ENCODE data around the gene BMPR2. TPM values are rescaled to one million over a fixed set of nuclear protein-coding genes. Genes with fewer than 3 reads are reported as not detected.
A peak's percentile ranks its signal among the peaks of the same experiment; 100 is the strongest.

The BMPR2 gene
- total and polyA plus RNA-seq, 2 of the 4 experiments (the other 2 are of a cell fraction), result 17.0 to 30.1 TPM

DNA sequence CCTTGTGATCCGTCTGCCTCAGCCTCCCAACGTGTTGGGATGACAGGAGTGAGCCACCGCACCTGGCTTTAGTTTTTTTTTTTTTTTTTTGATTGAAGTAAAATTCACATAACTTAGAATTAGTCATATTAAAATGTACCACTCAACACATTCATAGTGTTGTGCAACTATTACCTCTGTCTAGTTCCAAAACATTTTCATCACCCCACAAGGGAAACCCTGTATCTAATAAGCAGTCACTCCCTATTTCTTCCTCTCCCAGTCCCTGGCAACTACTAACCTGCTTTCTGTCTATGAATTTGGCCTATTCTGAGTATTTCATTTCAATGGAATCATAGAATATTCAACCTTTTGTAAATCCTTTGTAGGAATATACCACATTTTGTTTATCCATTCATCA lies 134.8 kb downstream of the BMPR2 start:
- H3K27me3 ChIP-seq (ENCODE audit: control insufficient read depth, insufficient read depth, low read length), result no peaks in the 10 kb centered on the region
- no peak overlapping the region for H4K91ac ChIP-seq (ENCODE audit: insufficient read depth, low read depth, low read length)
- no peak for ATAC-seq (ENCODE audit: low read depth)
- no peak overlapping the region for H3K56ac ChIP-seq (ENCODE audit: extremely low read depth, insufficient read depth, low read length)
- H2BK120ac ChIP-seq (ENCODE audit: low read depth, low read length), result no peak overlapping the region
- no peak overlapping the region for H2AFZ ChIP-seq (replicated peaks; ENCODE audit: low read length, poor library complexity)
- no peak overlapping the region for H2AK5ac ChIP-seq (ENCODE audit: low read depth, low read length)
- peaks cover 17 to 28% of the 10 kb centered on the region in 2 experiments for H3K79me1 ChIP-seq (ENCODE audit: low read depth in 1 of 2, low read length in 2 of 2)
- ChIA-PET CTCF (interaction anchor here (0.6 kb wide), 1 partner anchor 1086 kb away, joined by 6 read pairs; no protein-coding TSS in a partner anchor), POLR2A (ENCODE audit: unreplicated experiment) (no interaction called here)
- H3K36me3 ChIP-seq (ENCODE audit: control insufficient read depth, insufficient read depth, low read length), result peaks cover 5% of the 10 kb centered on the region; the same call in 1 of the 2 replicates
- BruUV-seq (replicated peaks), result no TSS peak
- 0 out of 2 replicates have a peak, but pooled peaks cover 3% of the 10 kb centered on the region for H3K9me1 ChIP-seq (ENCODE audit: insufficient read depth, low read length)
- no peak overlapping the region for H3K14ac ChIP-seq (replicated peaks; ENCODE audit: low read depth, low read length)
- dilution Hi-C loops (cut with HindIII; ENCODE audit: low sequenced_read_pairs, unreplicated experiment), result no loop called here
- no peak overlapping the region for H3K4me2 ChIP-seq (ENCODE audit: low read depth, low read length)
- no peak overlapping the region for H2BK5ac ChIP-seq (ENCODE audit: low read depth, low read length, poor library complexity, severe bottlenecking)
- peaks cover 2% of the 10 kb centered on the region; the same call in 1 of the 2 replicates for H3K4me1 ChIP-seq (ENCODE audit: control insufficient read depth, insufficient read depth, low read length)
- no peak overlapping the region for H3K4ac ChIP-seq (ENCODE audit: low read depth, low read length)
- no peak overlapping the region for H2AK9ac ChIP-seq (replicated peaks; ENCODE audit: low read depth, low read length, poor library complexity)
- H4K5ac ChIP-seq (ENCODE audit: low read depth, low read length), result no peak overlapping the region
- no peak overlapping the region for H2BK15ac ChIP-seq (ENCODE audit: low read depth, low read length)
- intact Hi-C loops (cut with micrococcal nuclease), result no loop called here
- no CpG with 5 or more reads among the region's 3 CpGs for WGBS, 2 experiments (ENCODE audit: extremely low coverage in 2 of 2, insufficient read length in 1 of 2)
- DNase-seq, result peak; percentile 28
- H3K18ac ChIP-seq (ENCODE audit: low read depth, low read length), result no peak overlapping the region
- no peak overlapping the region for H2BK20ac ChIP-seq (ENCODE audit: low read depth, low read length)
- H3K23ac ChIP-seq (ENCODE audit: low read depth, low read length), result no peak overlapping the region
- TF ChIP-seq CEBPB (IDR thresholded peaks at IDR 0.05; ENCODE audit: low read depth, low read length), result peak; percentile 81
- TF ChIP-seq, protein P1, sequence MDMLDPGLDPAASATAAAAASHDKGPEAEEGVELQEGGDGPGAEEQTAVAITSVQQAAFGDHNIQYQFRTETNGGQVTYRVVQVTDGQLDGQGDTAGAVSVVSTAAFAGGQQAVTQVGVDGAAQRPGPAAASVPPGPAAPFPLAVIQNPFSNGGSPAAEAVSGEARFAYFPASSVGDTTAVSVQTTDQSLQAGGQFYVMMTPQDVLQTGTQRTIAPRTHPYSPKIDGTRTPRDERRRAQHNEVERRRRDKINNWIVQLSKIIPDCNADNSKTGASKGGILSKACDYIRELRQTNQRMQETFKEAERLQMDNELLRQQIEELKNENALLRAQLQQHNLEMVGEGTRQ (IDR thresholded peaks at IDR 0.05; ENCODE audit: low read depth, low read length), result no peak
- no peak overlapping the region for H4K8ac ChIP-seq (ENCODE audit: low read depth in 2 of 2, low read length in 2 of 2)
- H3K4me3 ChIP-seq (ENCODE audit: insufficient read depth, low read depth, low read length), result no peak overlapping the region
- H3K27ac ChIP-seq (ENCODE audit: insufficient read depth, low read length), result no peak overlapping the region
- no peaks in the 10 kb centered on the region for H4K20me1 ChIP-seq (ENCODE audit: insufficient read depth, low read length)
- H3K9me3 ChIP-seq (ENCODE audit: control insufficient read depth, insufficient read depth, low read length), result no peaks in the 10 kb centered on the region
- H3K9ac ChIP-seq (ENCODE audit: low read depth, low read length), result no peak overlapping the region
- in situ Hi-C loops (cut with MboI; ENCODE audit: low sequenced_read_pairs), result no loop called here
